Neural progenitor cell (in vitro differentiated cells): ENCODE measurements around the gene ZNF831. TPM values are rescaled to one million over a fixed set of nuclear protein-coding genes. Genes with fewer than 3 reads are reported as not detected.

Source experiments
- DNase-seq: peaks from one replicate; pipeline ENCODE4 v3.0.0-alpha.2; 2016; ENCODE audit warnings: low spot score
- H2AFZ ChIP-seq: fragments of 200-600 bp; sonication (generic); replicated peaks from 2 replicates; pipeline ENCODE4 v1.6.1; 2016; ENCODE audit warnings: antibody characterized with exemption
- H3F3A ChIP-seq: fragments of 200-600 bp; sonication (generic); 2 replicates; pipeline ENCODE4 v1.6.1; 2016; ENCODE audit warnings: antibody characterized with exemption, low read depth
- H3K27ac ChIP-seq: fragments of 200-600 bp; sonication (generic); 2 replicates; pipeline ENCODE4 v1.5.1; 2016; ENCODE audit warnings: mild to moderate bottlenecking
- H3K27me3 ChIP-seq: fragments of 200-600 bp; sonication (generic); 2 replicates; pipeline ENCODE4 v1.6.1; 2016; ENCODE audit warnings: mild to moderate bottlenecking, moderate library complexity
- H3K36me3 ChIP-seq: fragments of 200-600 bp; sonication (generic); 2 replicates; pipeline ENCODE4 v1.5.1; 2016
- H3K4me1 ChIP-seq: fragments of 200-600 bp; sonication (generic); 2 replicates; pipeline ENCODE4 v1.6.1; 2016; ENCODE audit warnings: mixed run types
- H3K4me2 ChIP-seq: fragments of 200-600 bp; sonication (generic); 2 replicates; pipeline ENCODE4 v1.6.1; 2016
- H3K4me3 ChIP-seq: fragments of 200-600 bp; sonication (generic); 2 replicates; pipeline ENCODE4 v1.5.1; 2016
- H3K79me2 ChIP-seq: fragments of 200-600 bp; sonication (generic); 2 replicates; pipeline ENCODE4 v1.6.1; 2016; ENCODE audit warnings: low read depth
- H3K9ac ChIP-seq: fragments of 200-600 bp; sonication (generic); 2 replicates; pipeline ENCODE4 v1.6.1; 2016
- H3K9me3 ChIP-seq: fragments of 200-600 bp; sonication (generic); 2 replicates; pipeline ENCODE4 v1.5.1; 2016; ENCODE audit warnings: low read depth
- H4K20me1 ChIP-seq: fragments of 200-600 bp; sonication (generic); 2 replicates; pipeline ENCODE4 v1.6.1; 2016; ENCODE audit warnings: low read depth
- H3K27ac Mint-ChIP-seq: 3 replicates; pipeline ENCODE4 v1.8.0; 2021; ENCODE audit warnings: mixed read lengths
- H3K27me3 Mint-ChIP-seq: 2 replicates; pipeline ENCODE4 v1.8.0; 2022; ENCODE audit warnings: low read depth, mild to moderate bottlenecking, inconsistent platforms, moderate library complexity, mixed read lengths; ENCODE audit not compliant: insufficient read depth
- H3K36me3 Mint-ChIP-seq: 3 replicates; pipeline ENCODE4 v1.8.0; 2021; ENCODE audit warnings: mixed read lengths
- H3K4me1 Mint-ChIP-seq: 3 replicates; pipeline ENCODE4 v1.8.0; 2021; ENCODE audit warnings: mixed read lengths
- H3K4me3 Mint-ChIP-seq: 3 replicates; pipeline ENCODE4 v1.8.0; 2021; ENCODE audit warnings: mild to moderate bottlenecking, moderate library complexity, mixed read lengths
- H3K9me3 Mint-ChIP-seq: 3 replicates; pipeline ENCODE4 v1.8.0; 2020; ENCODE audit warnings: mixed read lengths
- CTCF ChIP-seq: fragments of 200-600 bp; sonication (generic); IDR thresholded peaks from 2 replicates; pipeline ENCODE4 v1.5.1; 2017; ENCODE audit warnings: antibody characterized with exemption, mild to moderate bottlenecking
- EZH2 ChIP-seq: fragments of 200-600 bp; sonication (generic); IDR thresholded peaks from 2 replicates; pipeline ENCODE4 v1.6.1; 2017; ENCODE audit warnings: antibody characterized with exemption, mild to moderate bottlenecking, moderate library complexity
- EZH2phosphoT487 ChIP-seq: fragments of 200-600 bp; sonication (generic); IDR thresholded peaks from 2 replicates; pipeline ENCODE4 v1.6.1; 2017; ENCODE audit warnings: antibody characterized with exemption
- total RNA-seq: library from RNA; depleted of rRNA; stranded (reverse); fragments of >200 nt; gene quantifications from 2 replicates; pipeline ENCODE4 v1.2.3, GENCODE V29; 2015; ENCODE audit warnings: low replicate concordance

Gene ZNF831
- total RNA-seq, 1 donor from 2014 or later = not detected

GRCh38 chr20:59175002-59175401, 11.4 kb downstream of the ZNF831 start:
- Mint-ChIP-seq H3K4me1 (peaks cover 6% of the 10 kb centered on the region), H3K27me3 (peaks cover 12% of the 10 kb centered on the region), H3K4me3 (no peak overlapping the region), H3K27ac (no peak overlapping the region), H3K36me3 (no peaks in the 10 kb centered on the region), H3K9me3 (peaks cover 3% of the 10 kb centered on the region)
- Histone ChIP-seq H4K20me1 (no peaks in the 10 kb centered on the region), H3K79me2 (no peaks in the 10 kb centered on the region), H3K27me3 (no peaks in the 10 kb centered on the region), H3K9me3 (no peaks in the 10 kb centered on the region), H3K9ac (no peak overlapping the region), H3F3A (no peaks in the 10 kb centered on the region), H3K4me3 (no peak overlapping the region), H3K4me2 (no peak overlapping the region), H3K36me3 (no peaks in the 10 kb centered on the region), H3K27ac (no peak overlapping the region), H2AFZ (no peak overlapping the region), H3K4me1 (peaks cover 11% of the 10 kb centered on the region)
- TF ChIP-seq EZH2phosphoT487 (no peak), CTCF (no peak), EZH2 (no peak)
- no peak for DNase-seq

GRCh38 chr20:59175861-59176260, 12.2 kb downstream of the ZNF831 start:
- TF ChIP-seq EZH2phosphoT487 (no peak), CTCF (no peak), EZH2 (no peak)
- Histone ChIP-seq H3F3A (no peaks in the 10 kb centered on the region), H3K4me2 (no peak overlapping the region), H3K4me1 (peaks cover 11% of the 10 kb centered on the region), H3K27ac (no peak overlapping the region), H4K20me1 (no peaks in the 10 kb centered on the region), H3K27me3 (no peaks in the 10 kb centered on the region), H3K4me3 (no peak overlapping the region), H3K9me3 (no peaks in the 10 kb centered on the region), H2AFZ (no peak overlapping the region), H3K79me2 (no peaks in the 10 kb centered on the region), H3K36me3 (no peaks in the 10 kb centered on the region), H3K9ac (no peak overlapping the region)
- Mint-ChIP-seq H3K9me3 (no peaks in the 10 kb centered on the region), H3K4me3 (no peak overlapping the region), H3K4me1 (peaks cover 3% of the 10 kb centered on the region), H3K27me3 (peaks cover 9% of the 10 kb centered on the region), H3K36me3 (no peaks in the 10 kb centered on the region), H3K27ac (no peak overlapping the region)
- no peak for DNase-seq

GRCh38 chr20:59176812-59177211, 13.2 kb downstream of the ZNF831 start:
- Mint-ChIP-seq H3K4me1 (peaks cover 3% of the 10 kb centered on the region), H3K36me3 (no peaks in the 10 kb centered on the region), H3K27me3 (peaks cover 9% of the 10 kb centered on the region), H3K9me3 (no peaks in the 10 kb centered on the region), H3K27ac (no peak overlapping the region), H3K4me3 (no peak overlapping the region)
- Histone ChIP-seq H3K27ac (no peak overlapping the region), H3F3A (no peaks in the 10 kb centered on the region), H3K79me2 (no peaks in the 10 kb centered on the region), H3K4me2 (no peak overlapping the region), H3K36me3 (no peaks in the 10 kb centered on the region), H3K9me3 (no peaks in the 10 kb centered on the region), H3K4me1 (peaks cover 11% of the 10 kb centered on the region), H3K4me3 (no peak overlapping the region), H4K20me1 (no peaks in the 10 kb centered on the region), H3K9ac (no peak overlapping the region), H2AFZ (no peak overlapping the region), H3K27me3 (no peaks in the 10 kb centered on the region)
- TF ChIP-seq EZH2 = no peak
- no peak for TF ChIP-seq EZH2phosphoT487
- TF ChIP-seq CTCF = no peak
- DNase-seq = no peak
